Esophagus muscularis mucosa (tissue), 4 donors: ENCODE results near the gene LRMDA.

Source experiments
- CTCF ChIP-seq, 3 experiments: fragments of 200-600 bp in 2 of 3; fragments of 450-650 bp in 1 of 3; sonication (generic) in 2 of 3; IDR thresholded peaks; one replicate each; pipeline ENCODE4 v1.5.1; 2017 to 2019; ENCODE audit warnings: antibody characterized with exemption in 3 of 3, mild to moderate bottlenecking in 2 of 3, moderate library complexity in 1 of 3
- EP300 ChIP-seq: sonication (generic); formaldehyde crosslinking; IDR thresholded peaks from one replicate; pipeline ENCODE4 v1.6.1; 2017; ENCODE audit warnings: antibody characterized with exemption
- POLR2AphosphoS5 ChIP-seq, 2 donors: sonication (generic); formaldehyde crosslinking; IDR thresholded peaks; one replicate each; pipeline ENCODE4 v1.6.1; 2017; ENCODE audit warnings: antibody characterized with exemption in 2 of 2

GRCh38 chr10:76029782-76030181 lies 598.4 kb downstream of the LRMDA start:
- no peak for TF ChIP-seq CTCF (IDR thresholded peaks at IDR 0.05)
- TF ChIP-seq POLR2AphosphoS5 (IDR thresholded peaks at IDR 0.05) = no peak
- no peak for TF ChIP-seq EP300
